Tibial nerve (tissue), 4 donors: Measurements from ENCODE around the gene ENAM. TPM values are rescaled to one million over a fixed set of nuclear protein-coding genes. Genes with fewer than 3 reads are reported as not detected.
A peak's percentile ranks its signal among the peaks of the same experiment; 100 is the strongest.
"Not testable (repeated sequence)": the region's sequence is repeated elsewhere in the genome, so short reads cannot be mapped to it uniquely, and the experiment has no call there.

ENCODE experiments used
- DNase-seq, 2 donors: peaks; one replicate each; pipeline ENCODE4 v3.0.0-alpha.2; 2019; ENCODE audit warnings: low spot score in 2 of 2
- H3K27ac ChIP-seq, 4 donors: fragments of 200-600 bp; sonication (generic) in 3 of 4; one replicate each; pipeline ENCODE4 v1.5.1; 2017 to 2019; ENCODE audit warnings: mild to moderate bottlenecking in 1 of 4
- H3K27me3 ChIP-seq, 2 donors: fragments of 200-600 bp; sonication (generic) in 1 of 2; one replicate each; pipeline versions ENCODE4 v1.5.1 to v1.6.0; 2017 to 2019
- H3K36me3 ChIP-seq, 3 donors: fragments of 200-600 bp; sonication (generic); one replicate each; pipeline ENCODE4 v1.5.1; 2018 to 2019
- H3K4me1 ChIP-seq, 4 donors: fragments of 200-600 bp; sonication (generic) in 3 of 4; one replicate each; pipeline ENCODE4 v1.5.1; 2017 to 2019
- H3K4me3 ChIP-seq, 4 donors: fragments of 200-600 bp; sonication (generic) in 3 of 4; one replicate each; pipeline ENCODE4 v1.5.1; 2017 to 2019; ENCODE audit warnings: mild to moderate bottlenecking in 1 of 4, moderate library complexity in 1 of 4
- H3K9me3 ChIP-seq, 4 donors: fragments of 200-600 bp; sonication (generic) in 3 of 4; one replicate each; pipeline ENCODE4 v1.5.1; 2017 to 2019
- CTCF ChIP-seq, 5 experiments: fragments of 200-600 bp in 3 of 5; fragments of 450-650 bp in 2 of 5; sonication (generic) in 3 of 5; IDR thresholded peaks; one replicate each; pipeline ENCODE4 v1.5.1; 2016 to 2019; ENCODE audit warnings: antibody characterized with exemption in 5 of 5, mild to moderate bottlenecking in 3 of 5, moderate library complexity in 2 of 5
- EP300 ChIP-seq, 2 donors: sonication (generic); formaldehyde crosslinking; IDR thresholded peaks; one replicate each; pipeline ENCODE4 v1.6.1; 2017; ENCODE audit warnings: antibody characterized with exemption in 2 of 2, mild to moderate bottlenecking in 1 of 2
- POLR2A ChIP-seq, 2 donors: fragments of 450-650 bp; IDR thresholded peaks; one replicate each; pipeline ENCODE4 v1.6.1; 2017; ENCODE audit warnings: antibody characterized with exemption in 2 of 2, mild to moderate bottlenecking in 2 of 2, moderate library complexity in 2 of 2
- WGBS, 2 donors: methylation state at CpG; one replicate each; pipeline ENCODE4 v1.1.5; 2018; 5-methylcytosine and 5-hydroxymethylcytosine counted together
- total RNA-seq, 4 donors: library from RNA; depleted of rRNA; stranded (reverse); fragments of >200 nt; gene quantifications; one replicate each; pipeline ENCODE4 v1.1.0, GENCODE V29; 2016

ENAM gene
- total RNA-seq, 4 donors from 2014 or later = not detected

GRCh38 chr4:70678383-70678999, 49.9 kb downstream of the ENAM start:
- Histone ChIP-seq H3K4me1 (no peaks in the 10 kb centered on the region), H3K4me3 (no peak overlapping the region), H3K27me3 (no peaks in the 10 kb centered on the region), H3K27ac (no peak overlapping the region), H3K36me3 (no peaks in the 10 kb centered on the region), H3K9me3 (no peaks in the 10 kb centered on the region)
- 85 to 94% methylated on average over 1 of the region's 1 CpG for WGBS, 2 donors
- TF ChIP-seq CTCF (IDR thresholded peaks at IDR 0.05) (no peak), EP300 (IDR thresholded peaks at IDR 0.05) (no peak), POLR2A (IDR thresholded peaks at IDR 0.05) (no peak)
- DNase-seq = no peak

DNA sequence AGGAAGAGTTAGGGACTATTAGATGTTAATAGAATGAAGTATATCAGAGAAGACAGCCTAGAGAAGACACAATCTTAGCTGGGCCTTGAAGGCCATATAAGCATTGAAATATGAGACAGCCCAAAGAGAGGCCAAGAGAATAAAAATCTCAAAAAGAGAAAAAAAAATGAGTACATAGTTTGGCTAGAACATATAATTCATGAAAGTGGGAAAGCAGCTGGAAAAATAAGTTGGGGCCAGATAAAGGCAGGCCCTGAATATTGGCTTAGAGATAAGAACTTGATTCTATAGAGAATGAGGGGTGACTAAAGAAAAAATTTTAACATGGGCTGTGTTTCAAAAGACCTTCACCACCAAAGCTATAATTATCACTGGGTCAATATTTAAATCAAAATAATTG, 52.4 kb downstream of the ENAM start:
- H3K4me3 ChIP-seq = no peak overlapping the region
- no peak overlapping the region for H3K27ac ChIP-seq
- no peaks in the 10 kb centered on the region for H3K4me1 ChIP-seq
- no peaks in the 10 kb centered on the region for H3K36me3 ChIP-seq
- DNase-seq = no peak
- no peak for TF ChIP-seq EP300 (IDR thresholded peaks at IDR 0.05)
- no peak for TF ChIP-seq CTCF (IDR thresholded peaks at IDR 0.05)
- no peak for TF ChIP-seq POLR2A (IDR thresholded peaks at IDR 0.05)
- H3K27me3 ChIP-seq = no peaks in the 10 kb centered on the region
- no peaks in the 10 kb centered on the region for H3K9me3 ChIP-seq

DNA sequence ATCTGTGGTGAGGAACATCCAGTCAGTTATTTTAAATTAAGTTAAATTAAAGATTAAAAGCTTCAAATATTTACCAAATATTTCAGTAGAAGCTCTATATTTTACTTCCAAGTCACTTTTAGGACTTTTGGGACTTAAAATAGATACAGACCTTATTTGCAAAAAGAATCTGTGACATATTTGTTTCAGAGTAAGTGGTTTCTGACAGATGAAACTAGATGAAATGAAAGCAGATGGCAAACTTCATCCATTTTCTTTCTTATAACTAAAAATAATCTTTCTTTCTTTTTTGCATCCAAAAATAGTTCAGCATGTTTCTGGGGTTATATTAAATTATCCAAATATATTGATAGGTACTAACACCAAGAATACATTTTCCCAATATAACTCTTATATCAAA, 53.2 kb downstream of the ENAM start:
- no peak for DNase-seq
- Histone ChIP-seq H3K27ac (no peak overlapping the region), H3K9me3 (no peaks in the 10 kb centered on the region), H3K4me3 (no peak overlapping the region), H3K36me3 (no peaks in the 10 kb centered on the region), H3K4me1 (no peaks in the 10 kb centered on the region), H3K27me3 (no peaks in the 10 kb centered on the region)
- TF ChIP-seq EP300 (IDR thresholded peaks at IDR 0.05) (no peak), POLR2A (IDR thresholded peaks at IDR 0.05) (no peak), CTCF (IDR thresholded peaks at IDR 0.05) (no peak)

DNA sequence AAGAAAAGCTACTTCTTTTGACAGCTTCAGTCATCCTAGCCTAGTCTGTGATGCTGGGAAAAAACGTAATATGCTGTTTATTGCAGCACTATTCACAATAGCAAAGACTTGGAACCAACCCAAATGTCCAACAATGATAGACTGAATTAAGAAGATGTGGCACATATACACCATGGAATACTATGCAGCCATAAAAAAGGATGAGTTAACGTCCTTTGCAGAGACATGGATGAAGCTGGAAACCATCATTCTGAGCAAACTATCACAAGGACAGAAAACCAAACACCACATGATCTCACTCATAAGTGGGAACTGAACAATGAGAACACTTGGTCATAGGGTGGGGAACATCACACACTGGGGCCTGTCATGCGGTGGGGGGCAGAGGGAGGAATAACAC, 53.6 kb downstream of the ENAM start:
- H3K4me1 ChIP-seq, H3K9me3 ChIP-seq, H3K36me3 ChIP-seq, DNase-seq, H3K27me3 ChIP-seq, H3K4me3 ChIP-seq, H3K27ac ChIP-seq: not testable (repeated sequence)
- 86 to 87% methylated on average over 3 of the region's 3 CpGs for WGBS, 2 donors

DNA sequence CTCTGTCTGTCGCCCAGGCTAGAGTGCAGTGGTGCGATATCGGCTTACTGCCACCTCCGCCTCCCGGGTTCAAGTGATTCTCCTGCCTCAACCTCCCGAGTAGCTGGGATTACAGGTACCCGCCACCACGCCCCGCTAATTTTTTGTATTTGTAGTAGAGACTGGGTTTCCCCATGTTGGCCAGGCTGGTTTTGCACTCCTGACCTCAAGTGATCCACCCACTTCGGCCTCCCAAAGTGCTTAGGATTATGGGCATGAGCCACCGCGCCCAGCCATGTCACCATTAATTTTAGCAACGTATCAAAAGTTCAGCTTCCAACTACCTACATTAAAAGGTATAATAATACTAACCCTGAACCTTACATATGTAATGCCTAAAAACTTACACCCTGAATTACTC, 58.8 kb downstream of the ENAM start:
- H3K27ac ChIP-seq = peak overlapping the region; percentile 93 to 97 (median 95)
- no peak for TF ChIP-seq EP300 (IDR thresholded peaks at IDR 0.05)
- no peak for TF ChIP-seq CTCF (IDR thresholded peaks at IDR 0.05)
- TF ChIP-seq POLR2A (IDR thresholded peaks at IDR 0.05) = no peak
- peak in 1 of 2 donors; percentile 14 for DNase-seq
- peak overlapping the region; percentile 43 to 93 (median 81) for H3K4me3 ChIP-seq
- H3K36me3 ChIP-seq = peaks cover 0 to 17% (median 0%) of the 10 kb centered on the region in 3 donors
- 68 to 69% methylated on average over 13 of the region's 13 CpGs for WGBS, 2 donors
- H3K9me3 ChIP-seq = no peaks in the 10 kb centered on the region
- peaks cover 0 to 39% (median 20%) of the 10 kb centered on the region in 4 donors for H3K4me1 ChIP-seq
- H3K27me3 ChIP-seq = no peaks in the 10 kb centered on the region
